DMS 273 (cell line): ENCODE data around the gene IRF2.

Experiments used
- DNase-seq: peaks from one replicate; lab custom pipeline; 2025; ENCODE audit not compliant: unreplicated experiment; lab: John Stamatoyannopoulos, UW

The IRF2 gene

DNA sequence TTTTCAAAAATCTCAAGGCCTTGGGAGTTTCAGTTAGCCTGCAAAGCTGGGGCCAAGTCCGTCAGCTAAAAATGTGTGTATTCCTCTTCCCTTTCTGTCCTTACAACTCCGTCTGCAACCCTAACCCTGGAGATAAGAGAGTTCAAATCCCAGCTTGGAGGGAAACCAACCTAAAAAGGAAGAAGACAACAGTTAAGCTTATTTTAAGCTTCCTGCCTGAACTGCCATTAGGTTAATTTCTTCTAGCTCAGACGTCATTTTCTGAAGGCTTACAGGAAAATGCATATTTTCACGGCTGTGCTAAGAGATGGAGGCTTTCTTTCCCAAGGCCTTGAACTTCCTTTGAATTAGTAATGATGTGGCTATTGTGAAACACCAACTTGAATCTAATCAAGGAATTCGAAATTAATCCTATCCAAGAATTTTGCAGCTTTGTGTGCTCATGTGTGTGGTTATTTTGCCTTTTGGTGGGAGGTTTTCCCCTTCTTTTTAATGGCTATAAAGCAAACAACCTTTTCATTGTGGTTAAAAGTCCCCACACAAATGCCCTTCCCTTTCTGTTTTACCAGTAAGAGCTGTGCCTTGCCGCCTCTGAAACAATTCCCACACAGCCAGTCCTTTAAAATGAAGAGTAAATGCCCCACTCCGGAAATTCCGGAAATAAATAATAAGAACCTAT, 103.5 kb downstream of the IRF2 start:
- DNase-seq: no peak

DNA sequence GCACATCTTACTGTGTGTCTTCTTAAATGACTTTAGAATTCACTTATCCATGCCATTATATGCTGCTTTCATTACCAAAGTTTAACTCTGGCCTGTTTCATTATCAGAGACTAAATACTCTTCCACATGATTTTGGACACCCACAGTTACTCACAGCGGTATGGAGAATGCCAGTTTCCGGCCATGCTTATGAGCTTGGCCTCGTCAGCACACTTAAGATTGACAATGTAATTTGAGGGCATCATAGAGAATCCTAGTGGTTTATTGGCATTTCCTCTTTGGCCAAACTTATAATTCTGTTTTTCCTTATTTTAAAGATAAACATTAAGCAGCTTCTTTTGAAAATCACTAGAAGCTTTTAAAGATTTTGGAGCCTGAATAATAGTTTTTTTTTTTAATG, 104.5 kb downstream of the IRF2 start:
- no peak for DNase-seq

DNA sequence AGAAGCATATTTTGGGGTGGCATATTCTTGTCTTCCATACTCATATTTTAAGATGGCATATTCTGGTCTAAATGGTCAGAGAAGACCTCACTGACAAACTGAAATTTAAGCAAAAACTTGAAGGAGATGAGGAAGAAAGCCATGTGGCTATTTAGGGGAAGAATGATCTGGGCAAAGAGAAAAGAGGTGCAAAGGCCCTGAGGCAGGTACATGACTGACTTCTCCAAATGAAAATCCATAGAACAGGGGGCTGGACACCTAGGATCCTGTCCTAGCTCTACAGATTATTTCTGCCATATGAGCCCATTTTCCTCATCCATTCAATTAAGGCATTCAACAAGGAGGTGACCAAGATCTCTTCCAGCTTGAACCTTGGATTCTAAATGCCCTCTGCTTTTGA, 105.6 kb downstream of the IRF2 start:
- DNase-seq: no peak

DNA sequence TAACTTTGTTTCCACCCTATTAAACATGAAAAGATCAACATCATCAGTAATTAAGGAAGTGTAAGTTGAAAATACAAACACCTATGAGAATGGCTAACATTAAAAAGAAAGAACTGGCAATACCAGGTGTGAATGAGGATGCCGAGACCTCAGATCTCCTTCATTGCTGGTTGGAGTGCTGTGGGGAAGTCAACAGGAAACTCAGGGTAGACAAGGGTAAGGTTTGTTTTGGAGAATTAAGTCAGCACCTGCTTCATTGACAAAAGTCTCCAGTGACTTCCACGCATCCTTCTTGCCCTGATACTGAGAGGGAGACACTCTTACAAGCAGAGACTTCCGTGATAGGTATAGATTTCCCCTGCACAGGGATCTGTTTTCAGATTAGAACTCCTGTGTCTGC, 106.1 kb downstream of the IRF2 start:
- DNase-seq: no peak

DNA sequence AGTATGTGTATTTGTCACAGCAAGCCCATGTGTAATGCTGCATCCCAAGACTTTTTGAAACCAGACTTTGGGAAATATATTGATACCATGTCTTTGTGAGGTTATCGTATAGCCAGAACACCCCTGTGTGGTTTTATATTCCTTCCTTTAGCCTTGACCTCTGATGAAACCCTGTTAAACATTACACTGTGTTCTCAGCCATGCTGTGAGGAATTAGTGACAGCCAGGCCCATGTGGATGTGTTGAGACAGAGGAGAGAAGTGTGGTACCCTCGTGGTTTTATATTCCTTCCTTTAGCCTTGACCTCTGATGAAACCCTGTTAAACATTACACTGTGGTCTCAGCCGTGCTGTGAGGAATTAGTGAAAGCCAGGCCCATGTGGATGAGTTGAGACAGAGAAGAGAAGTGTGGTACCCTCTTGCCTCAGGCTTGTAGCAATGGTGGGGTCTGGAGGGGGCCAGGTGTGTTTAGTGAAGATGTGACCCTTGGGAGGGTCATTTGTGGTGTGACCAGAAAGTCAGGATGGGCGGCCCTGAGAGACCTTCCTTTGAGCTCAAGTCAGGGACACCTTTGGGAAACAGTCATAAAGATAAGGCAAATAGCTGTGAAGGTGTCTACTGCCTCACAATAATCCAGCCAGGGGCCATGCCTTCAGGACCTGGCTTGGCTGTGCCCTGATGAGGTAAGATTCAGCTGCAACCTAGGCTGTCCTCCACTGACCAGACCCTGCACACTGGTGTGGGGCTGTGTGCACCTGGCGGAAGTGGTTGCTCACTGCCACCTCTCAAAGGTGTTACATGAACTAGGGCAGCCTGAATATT, 110.0 kb downstream of the IRF2 start:
- DNase-seq: no peak

DNA sequence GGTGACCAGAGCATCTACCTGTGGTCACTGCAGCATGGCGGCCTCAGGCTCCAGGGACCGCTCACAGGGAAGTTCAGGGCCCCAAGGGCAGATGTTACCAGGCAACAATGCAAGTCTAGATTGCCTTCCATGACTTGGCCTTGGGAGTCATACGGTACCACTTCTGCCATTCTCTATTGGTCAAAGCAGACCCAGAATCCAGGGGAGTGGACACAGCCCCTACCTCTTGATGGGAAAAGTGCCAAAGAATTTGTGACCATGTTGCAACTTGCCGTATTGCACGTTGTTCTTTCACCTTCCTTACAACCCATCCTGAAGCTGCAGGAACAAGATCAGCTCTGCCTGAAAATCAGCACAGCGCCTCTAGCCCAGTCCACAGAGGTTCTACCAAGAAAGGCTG, 111.1 kb downstream of the IRF2 start:
- no peak for DNase-seq

DNA sequence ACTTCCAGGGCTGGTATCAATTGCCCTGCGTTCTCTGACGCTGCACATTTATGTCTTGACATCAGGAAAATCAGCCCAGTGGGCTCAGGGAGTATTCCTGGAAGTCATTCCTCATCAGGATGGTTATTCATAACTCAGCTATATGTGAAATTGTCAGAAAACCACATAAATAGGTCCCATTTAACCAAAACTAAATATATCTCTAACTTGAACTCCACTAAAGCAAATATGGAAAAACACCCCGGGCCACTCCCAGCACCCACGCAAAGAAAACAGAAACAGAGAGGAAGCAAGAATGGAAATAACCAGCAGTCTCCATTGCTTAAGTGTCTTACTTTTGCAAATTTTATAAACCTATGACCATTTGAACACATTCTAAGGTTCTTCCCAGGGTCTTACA, 112.0 kb downstream of the IRF2 start:
- DNase-seq: no peak

DNA sequence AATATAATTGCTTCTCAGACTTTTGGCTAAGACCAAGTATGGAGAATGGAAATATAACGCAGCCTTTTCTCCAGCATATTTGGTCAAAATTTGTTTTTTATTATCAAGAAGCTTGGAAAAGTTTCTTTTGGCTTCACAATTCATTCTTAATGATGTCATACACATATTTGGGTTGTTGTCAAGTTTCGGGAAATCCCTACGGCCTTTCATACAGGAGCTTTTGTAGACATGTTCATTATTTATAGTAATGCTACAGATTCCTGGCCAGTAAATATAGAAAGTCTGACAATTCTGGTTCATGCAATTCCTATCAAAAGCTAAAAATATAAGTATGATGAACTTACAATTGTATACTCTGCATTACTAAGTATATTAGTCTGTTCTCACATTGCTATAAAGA, 112.9 kb downstream of the IRF2 start:
- no peak for DNase-seq

DNA sequence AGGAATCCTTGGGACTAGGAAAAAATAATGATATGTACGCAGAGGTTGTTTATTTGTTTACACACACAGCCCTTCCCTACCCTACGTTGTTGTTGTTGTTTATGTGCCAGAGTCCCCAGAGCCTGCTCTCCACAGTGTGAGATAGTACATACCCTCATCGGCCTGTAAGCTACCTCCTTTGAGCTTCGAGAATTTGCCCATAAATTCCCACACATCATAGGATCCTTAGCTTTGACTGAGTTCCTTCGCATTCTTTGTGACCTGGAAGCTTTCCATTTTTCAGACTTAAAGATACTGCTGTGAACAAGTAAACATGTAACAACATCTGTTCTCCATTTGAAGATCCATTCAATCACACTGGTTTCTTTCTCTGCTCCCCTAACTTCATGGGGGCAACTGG, 114.5 kb downstream of the IRF2 start:
- DNase-seq: no peak

DNA sequence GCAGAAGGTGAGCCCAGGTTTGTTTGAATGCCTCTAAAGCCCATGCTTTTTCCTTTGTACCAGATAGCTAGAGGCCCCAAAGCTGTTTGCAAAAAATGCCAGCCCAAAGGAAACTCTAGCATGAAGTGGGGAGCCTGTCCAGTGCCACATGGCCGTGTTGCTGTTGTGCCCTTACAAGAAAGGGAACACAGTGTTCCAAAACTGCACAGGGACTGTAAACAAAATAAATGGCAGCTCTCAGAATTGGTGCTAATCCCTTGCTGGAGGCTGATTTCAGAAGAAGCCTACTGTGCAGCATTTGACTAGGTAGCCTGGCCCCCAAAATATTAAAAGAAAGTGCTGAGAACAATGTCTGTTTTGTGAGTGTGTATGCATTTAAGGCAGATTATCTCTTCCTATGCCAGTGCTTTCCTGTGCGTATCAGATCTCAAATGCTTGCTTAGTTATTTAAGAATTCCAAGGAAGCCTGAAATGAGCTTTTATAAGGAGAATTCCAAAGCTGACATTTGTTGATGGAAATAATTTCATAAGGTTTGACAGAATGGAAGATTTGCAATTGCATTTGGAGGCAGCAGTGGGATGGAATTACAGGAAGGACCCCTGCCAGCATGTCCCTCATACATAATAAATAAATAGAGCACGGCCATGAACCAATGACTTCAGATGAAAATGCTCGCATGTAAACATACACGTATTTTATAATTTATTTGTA, 115.7 kb downstream of the IRF2 start:
- DNase-seq: no peak

DNA sequence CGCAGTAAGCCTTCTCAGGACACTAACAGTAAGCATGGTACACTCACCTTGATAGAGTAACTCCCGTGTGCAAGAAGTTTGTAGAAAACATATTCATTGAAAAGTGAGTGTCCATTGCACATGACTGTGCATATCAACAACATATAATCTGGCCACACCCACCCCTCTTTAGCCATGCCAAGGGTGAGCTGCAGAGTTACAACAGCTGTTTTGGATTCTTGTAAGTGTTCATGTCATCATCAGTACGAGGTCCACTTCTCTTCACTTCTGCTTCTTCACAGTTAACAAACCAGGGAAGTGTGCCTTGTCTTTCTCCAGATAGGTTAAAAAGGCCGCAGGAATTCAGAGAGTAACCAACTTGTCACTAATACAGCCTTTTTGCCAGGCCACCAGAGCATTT, 116.6 kb downstream of the IRF2 start:
- no peak for DNase-seq

DNA sequence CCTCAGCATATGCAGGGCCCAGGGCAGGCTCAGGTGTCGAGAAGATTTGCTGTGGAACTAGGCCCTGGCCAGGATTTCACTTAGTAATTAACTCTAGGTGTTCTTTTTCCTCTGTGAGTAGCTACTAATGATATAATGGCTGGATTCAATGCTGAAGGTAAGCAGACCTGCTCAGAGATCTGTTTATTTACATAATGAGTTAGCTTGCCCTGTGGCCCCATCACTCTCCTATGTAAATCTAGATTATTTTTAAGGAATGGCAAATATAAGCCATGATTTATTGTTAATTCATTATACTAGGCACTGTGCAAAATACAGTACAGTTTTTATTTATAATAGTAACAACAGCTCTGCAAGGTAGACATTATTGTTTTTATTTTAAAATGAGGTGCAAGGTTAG, 117.2 kb downstream of the IRF2 start:
- no peak for DNase-seq

DNA sequence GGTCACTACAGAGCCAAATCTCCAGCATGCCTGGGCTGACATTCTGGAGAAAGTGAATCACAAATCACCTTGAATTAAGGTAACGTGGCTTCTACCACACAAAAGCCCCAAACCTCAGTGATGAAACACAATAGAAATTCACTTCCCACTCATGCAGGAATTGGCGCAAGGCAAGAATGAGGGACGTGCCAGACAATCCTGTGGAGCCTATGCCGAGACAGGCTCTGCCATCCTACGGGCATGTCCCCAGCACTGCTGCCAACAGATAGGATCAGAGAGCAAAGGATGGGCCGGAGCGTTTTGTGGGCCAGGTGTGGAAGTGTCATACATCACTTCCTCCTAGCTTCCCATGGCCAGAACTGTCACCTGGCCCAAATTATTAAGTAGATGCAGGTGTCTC, 118.0 kb downstream of the IRF2 start:
- DNase-seq: no peak

DNA sequence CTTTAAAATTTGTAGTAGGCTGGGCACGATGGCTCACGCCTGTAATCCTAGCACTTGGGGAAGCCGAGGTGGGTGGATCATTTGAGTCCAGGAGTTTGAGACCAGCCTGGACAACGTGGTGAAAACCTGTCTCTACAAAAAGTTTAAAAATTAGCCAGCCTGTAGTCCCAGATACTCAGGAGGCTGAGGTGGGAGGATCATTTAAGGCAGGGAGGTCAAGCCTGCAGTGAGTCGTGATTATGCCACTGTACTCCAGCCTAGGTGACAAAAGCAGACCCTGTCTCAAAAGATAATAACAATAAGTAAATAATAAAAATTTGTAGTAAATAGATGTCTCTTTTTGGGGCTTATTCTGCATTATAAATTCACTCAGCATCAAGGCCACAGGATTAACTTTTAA, 118.5 kb downstream of the IRF2 start:
- DNase-seq: no peak

DNA sequence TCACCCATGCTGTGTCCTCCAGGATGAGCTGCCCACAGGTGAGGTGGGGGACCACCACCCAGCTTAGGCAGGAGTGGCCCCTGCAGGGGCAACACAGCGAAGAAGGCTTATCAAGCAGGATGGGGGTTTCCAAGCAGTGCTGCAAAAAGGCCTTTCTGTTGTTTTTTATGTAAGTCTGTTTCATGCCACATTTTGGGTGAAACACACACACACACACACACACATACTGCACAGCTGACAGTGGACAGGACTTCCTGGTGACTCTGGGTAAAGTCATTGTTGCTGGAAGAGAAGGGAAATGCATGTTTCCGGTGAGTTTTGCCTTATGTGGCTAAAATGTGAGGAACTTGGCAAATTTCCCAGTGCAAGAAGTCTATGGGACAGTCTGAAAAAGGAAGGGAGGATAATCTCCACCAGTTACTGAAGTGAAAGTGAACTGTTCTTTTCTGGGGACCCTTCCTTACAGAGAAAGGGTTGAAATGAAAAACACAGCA, 119.2 kb downstream of the IRF2 start:
- peak; percentile 20 for DNase-seq

DNA sequence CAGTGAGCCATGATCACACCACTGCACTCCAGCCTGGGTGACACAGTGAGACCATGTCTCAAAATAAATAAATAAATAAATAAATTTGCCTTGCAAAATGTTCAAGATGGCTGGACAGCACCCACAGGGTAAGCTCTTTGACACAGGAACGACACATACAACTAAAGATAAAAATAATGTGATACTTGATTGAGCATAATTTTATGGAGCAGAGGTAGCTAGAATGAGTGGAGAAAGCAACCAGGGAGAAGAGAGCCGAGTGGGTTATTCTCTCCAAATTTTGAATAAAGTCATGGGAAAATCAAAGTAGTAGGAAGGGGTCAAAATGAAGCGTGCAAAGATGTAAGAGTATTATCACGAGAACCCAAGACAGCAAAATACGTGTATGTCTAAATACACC, 121.5 kb downstream of the IRF2 start:
- DNase-seq: no peak

DNA sequence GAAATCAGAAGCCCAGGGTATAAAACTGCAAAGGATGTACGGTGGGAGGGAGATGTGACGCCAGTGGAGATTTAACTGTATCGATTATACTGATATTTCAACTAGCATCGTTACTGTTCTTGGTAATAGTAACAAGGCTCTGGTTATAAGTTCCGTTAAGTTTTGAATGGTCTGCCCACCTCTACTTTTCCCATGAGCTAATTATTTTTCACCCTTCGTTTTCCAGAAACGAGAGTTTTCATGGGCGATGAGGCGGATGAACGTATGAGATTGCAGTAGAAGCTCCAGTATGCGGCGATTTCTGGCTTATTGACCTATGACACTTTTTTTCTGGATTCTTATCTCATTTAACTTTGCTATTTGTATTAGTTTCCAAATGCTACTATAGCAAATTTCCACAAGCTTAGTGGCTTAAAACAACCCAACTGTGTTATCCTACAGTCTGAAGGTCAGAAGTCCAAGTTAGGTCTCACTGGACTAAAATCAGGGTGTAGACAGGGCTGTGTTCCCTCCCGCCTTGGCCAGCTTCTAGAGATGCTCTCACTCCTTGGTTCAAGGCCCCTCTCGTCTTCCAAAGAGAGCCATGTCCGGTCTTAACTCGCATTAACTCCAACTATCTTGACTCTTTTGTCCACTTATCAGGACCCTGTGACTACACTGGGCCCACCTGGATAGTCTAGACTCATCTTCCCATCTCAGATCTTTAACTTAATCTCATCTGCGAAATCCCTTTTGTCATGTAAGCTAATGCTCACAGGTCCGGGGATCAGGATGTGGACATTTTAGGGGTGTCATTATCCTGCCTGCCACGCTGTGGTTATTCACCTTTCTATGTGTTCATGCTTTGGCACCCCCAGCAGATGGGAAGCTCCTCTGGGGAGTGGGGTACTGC, 122.5 kb downstream of the IRF2 start:
- DNase-seq: no peak

DNA sequence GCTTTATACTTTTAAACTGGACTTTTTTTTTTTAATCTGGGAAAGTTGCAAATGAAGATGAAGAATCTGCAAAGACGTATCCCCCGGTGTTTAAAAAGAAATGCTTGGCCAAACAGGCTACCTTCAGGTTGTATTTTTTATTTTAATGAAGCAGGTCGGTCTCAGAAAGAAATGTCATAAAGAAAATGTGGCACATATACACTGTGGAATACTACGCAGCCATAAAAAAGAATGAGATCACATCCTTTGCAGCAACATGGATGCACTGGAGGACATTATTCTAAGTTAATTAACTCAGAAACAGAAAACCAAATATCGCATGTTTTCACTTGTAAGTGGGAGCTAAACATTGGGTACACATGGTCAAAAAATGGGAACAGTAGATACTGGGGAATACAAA, 123.4 kb downstream of the IRF2 start:
- DNase-seq: no peak

DNA sequence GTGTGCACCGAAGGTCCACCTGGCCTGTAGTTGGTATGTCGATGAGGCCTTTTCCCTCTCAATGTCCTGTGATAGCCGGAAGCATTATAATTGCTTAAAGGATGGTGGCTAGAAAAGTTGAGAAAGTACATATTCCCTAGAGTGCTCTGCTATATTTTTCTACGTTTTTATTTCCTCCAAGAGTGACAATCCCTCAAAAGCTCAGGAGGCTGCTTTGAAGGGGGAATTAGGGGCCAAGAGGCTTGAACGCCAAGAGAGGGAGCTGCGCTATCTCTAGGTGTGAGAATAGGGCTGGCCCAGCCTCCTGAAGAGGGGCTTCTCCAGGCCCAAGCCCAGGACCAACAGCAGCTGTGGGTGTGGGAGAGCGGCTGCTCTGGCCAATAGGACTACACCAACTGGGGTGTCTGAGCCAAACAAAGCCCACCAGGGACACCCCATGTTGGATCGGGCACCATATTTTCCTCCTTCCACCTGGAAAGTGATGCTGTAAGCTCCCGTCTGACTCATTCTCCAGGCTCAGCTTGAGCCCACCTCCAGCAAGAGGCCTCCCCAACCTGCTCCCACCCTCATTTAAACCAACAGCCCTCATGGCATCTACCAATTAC, 124.0 kb downstream of the IRF2 start:
- no peak for DNase-seq

DNA sequence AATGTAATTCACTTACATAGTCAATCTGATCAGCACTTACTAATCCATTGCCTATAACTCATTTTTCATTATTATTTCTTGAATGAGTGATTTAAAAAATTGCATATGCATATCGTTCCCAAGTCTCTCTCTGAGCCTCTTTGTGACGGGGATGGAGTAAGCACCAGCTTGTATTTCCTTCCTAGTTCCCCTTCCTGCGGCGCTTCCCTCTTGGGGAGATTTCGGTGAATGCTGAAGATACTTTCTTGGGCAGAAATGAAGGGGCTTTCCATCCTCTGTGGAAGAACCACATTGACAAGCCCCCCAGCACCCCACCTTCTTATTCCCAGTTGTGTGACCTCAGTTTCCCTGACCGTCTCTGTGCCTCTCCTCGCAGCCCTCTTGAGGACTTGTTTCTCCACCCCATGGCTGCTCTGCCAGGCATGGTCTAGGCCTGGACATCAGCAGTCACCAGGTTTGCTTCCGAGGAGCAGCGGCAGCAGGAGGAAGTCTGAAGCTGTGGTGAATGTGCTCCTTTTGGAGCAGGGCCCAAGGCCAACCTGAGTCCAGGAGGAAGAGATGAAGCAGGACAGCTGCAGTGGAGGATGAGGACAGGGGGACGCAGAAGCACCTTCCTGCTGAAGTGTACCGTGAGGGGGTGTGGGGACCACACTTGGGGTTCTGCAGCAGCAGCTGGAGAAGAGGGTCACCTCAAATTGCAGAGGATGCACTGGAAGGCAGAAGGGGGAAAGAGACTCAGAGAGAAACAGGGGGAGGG, 124.9 kb downstream of the IRF2 start:
- DNase-seq: no peak
